Lower leg skin (tissue), 4 donors: Measurements from ENCODE around the gene GSTA5. TPM values are rescaled to one million over a fixed set of nuclear protein-coding genes. Genes with fewer than 3 reads are reported as not detected.
"Not testable (repeated sequence)": the region's sequence is repeated elsewhere in the genome, so short reads cannot be mapped to it uniquely, and the experiment has no call there.

Experiments used
- DNase-seq, 2 donors: peaks; one replicate each; pipeline ENCODE4 v3.0.0-alpha.2; 2019; ENCODE audit warnings: low spot score in 2 of 2
- H3K4me3 ChIP-seq: fragments of 200-600 bp; sonication (generic); 2 replicates; pipeline ENCODE4 v1.5.1; 2017; ENCODE audit warnings: mild to moderate bottlenecking, low read depth; ENCODE audit not compliant: poor library complexity, severe bottlenecking
- POLR2A ChIP-seq, 2 donors: fragments of 450-650 bp; IDR thresholded peaks; one replicate each; pipeline ENCODE4 v1.6.1; 2016 to 2017; ENCODE audit warnings: antibody characterized with exemption in 2 of 2, mild to moderate bottlenecking in 1 of 2, moderate library complexity in 1 of 2
- WGBS, 2 donors: methylation state at CpG; one replicate each; pipeline ENCODE4 v1.1.5; 2018; 5-methylcytosine and 5-hydroxymethylcytosine counted together
- intact Hi-C: fragments of 100-400 bp; cut with DNase I; formaldehyde crosslinking; loops from one replicate; pipeline ENCODE4 v1.15.0; 2023; ENCODE audit warnings: low total_unique reads
- total RNA-seq, 4 donors: library from RNA; depleted of rRNA; stranded (reverse); fragments of >200 nt; gene quantifications; one replicate each; pipeline ENCODE4 v1.1.0, GENCODE V29; 2016
- TF ChIP-seq, protein P1 (sequence below), 3 donors: fragments of 450-650 bp; IDR thresholded peaks; one replicate each; pipeline ENCODE4 v1.5.1; 2016; ENCODE audit warnings: antibody characterized with exemption in 3 of 3, mild to moderate bottlenecking in 3 of 3, moderate library complexity in 2 of 3

Gene GSTA5
- total RNA-seq, 4 donors from 2014 or later = not detected

DNA sequence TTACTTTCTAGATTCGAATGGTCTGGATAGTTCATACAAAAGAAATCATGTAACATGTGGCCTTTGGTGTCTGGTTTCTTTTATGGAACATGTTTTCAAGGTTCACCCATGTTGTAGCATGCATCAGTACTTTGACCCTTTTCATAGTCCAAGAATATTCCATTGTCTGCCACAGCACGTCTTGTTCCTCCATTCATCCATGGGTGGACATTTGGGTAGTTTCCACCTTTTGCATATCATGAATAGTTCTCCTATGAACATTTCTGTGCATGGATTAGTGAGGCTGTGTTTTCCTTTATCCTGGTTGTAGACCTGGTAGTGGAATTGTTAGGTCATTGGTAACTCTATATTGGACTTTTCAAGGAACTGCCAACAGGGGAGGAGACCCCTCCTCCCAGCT, 37.2 kb upstream of the GSTA5 start:
- intact Hi-C loops = no loop called here
- TF ChIP-seq POLR2A (IDR thresholded peaks at IDR 0.05) = no peak
- TF ChIP-seq, protein P1, sequence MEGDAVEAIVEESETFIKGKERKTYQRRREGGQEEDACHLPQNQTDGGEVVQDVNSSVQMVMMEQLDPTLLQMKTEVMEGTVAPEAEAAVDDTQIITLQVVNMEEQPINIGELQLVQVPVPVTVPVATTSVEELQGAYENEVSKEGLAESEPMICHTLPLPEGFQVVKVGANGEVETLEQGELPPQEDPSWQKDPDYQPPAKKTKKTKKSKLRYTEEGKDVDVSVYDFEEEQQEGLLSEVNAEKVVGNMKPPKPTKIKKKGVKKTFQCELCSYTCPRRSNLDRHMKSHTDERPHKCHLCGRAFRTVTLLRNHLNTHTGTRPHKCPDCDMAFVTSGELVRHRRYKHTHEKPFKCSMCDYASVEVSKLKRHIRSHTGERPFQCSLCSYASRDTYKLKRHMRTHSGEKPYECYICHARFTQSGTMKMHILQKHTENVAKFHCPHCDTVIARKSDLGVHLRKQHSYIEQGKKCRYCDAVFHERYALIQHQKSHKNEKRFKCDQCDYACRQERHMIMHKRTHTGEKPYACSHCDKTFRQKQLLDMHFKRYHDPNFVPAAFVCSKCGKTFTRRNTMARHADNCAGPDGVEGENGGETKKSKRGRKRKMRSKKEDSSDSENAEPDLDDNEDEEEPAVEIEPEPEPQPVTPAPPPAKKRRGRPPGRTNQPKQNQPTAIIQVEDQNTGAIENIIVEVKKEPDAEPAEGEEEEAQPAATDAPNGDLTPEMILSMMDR (IDR thresholded peaks at IDR 0.05) = no peak
- WGBS, 2 donors = 68 to 72% methylated on average over 2 of the region's 2 CpGs
- no peak for DNase-seq
- no peak overlapping the region for H3K4me3 ChIP-seq

DNA sequence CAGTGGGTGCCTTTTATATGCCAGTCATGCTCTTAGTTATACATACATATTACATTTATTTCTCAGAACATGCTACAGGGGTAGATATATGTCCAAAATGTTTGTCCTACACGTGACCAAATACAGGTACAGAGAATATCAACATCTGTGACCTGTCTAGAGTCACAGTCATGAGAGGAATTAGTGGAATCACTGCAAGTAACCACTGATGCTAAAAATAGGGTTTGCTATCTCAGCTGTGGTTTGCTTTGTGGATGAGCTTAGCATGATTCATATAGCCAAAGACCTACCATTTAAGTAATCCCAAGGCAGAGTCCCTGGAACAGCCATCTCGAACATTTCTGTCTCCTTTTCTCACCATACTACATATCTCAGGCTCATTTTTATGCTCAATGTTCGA, 36.6 kb upstream of the GSTA5 start:
- 74 to 79% methylated on average over 3 of the region's 3 CpGs for WGBS, 2 donors
- intact Hi-C loops = no loop called here
- DNase-seq = no peak
- TF ChIP-seq, protein P1 (IDR thresholded peaks at IDR 0.05) = no peak
- no peak overlapping the region for H3K4me3 ChIP-seq

DNA sequence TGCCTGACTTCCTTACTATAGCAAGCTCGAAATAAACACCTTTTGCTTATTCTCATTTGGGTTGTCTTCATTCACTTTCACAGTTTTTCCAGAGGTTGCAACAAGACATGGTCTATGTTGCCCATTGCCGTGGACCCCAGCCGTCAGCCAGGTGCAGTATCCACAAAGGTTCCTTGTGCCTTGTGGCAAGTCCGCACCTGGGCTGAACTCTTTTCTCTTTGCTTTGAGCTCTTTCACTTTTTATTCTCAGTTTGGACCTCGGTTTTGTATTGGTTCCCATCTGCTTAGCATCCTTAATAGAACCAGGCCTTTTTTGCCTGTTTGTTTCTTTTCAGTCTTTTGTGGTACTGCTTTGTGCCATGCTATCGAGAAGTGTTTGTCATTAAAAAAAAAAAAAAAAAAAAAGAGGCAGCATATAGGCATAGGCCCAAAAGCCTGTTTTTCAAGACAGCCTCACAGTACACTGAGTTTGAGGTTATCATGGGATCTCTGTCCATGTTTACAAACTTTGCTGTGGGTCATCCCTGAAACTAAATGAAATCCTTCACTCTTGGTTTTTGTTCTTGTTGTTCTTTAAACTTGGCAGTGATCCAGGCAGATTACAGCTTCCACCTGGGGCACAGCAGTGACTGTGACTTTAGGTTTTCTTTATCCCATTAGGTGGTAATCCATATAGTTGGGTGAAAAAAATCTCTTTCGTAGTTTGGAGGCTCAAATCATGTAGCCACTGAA, 35.6 kb upstream of the GSTA5 start:
- 84 to 91% methylated on average over 7 of the region's 7 CpGs for WGBS, 2 donors
- TF ChIP-seq POLR2A (IDR thresholded peaks at IDR 0.05) = no peak
- TF ChIP-seq, protein P1 (IDR thresholded peaks at IDR 0.05) = no peak
- no peak overlapping the region for H3K4me3 ChIP-seq
- intact Hi-C loops = no loop called here
- DNase-seq = no peak

DNA sequence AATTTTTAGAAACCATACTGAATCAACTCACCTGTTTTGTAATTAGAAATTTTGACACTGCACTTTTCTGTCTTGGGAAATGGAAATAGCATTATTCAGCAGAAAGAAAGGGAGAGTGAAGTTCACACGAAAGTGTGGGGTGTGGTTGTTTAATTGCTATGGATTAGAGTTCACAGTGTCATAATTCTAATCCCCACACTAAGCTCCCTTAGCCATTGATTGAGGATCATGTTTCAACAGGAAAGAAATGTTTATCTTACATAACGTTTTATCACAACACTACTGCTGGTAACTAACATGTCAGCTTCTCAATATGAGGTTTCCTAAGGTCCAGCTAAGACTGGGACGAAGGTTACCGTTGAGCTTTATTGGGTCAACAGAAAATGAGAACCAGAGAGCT, 31.4 kb upstream of the GSTA5 start:
- WGBS, 2 donors = 46 to 50% methylated on average over 4 of the region's 4 CpGs
- intact Hi-C loops = no loop called here

DNA sequence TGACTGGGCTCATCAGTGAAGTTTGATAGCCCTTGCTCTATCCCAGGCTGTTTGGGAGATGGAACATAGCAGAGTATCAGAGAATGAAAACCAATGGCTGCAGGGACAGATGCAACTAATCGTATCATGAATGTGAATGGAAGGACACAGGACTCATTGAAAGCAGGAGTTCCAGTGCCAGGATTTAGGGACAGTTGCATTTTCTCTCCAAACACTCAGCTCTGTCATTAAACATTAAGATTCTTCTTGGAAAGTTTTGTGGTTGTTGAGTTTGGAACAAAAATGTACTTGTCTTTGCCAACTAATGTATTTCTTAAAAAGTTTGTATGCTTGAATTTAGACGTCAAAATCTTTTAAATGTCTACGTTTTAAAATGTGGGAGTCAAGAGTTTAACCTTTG, 31.0 kb upstream of the GSTA5 start:
- H3K4me3 ChIP-seq = no peak overlapping the region
- WGBS, 2 donors = 65% methylated on average over 3 of the region's 3 CpGs
- TF ChIP-seq, protein P1 (IDR thresholded peaks at IDR 0.05) = no peak
- no peak for TF ChIP-seq POLR2A (IDR thresholded peaks at IDR 0.05)
- DNase-seq = no peak
- intact Hi-C loops = no loop called here

More for the DNA sequence above, 31.4 kb upstream of the GSTA5 start:
- DNase-seq = no peak
- H3K4me3 ChIP-seq = no peak overlapping the region
- TF ChIP-seq POLR2A (IDR thresholded peaks at IDR 0.05) = no peak
- TF ChIP-seq, protein P1 (IDR thresholded peaks at IDR 0.05) = no peak

DNA sequence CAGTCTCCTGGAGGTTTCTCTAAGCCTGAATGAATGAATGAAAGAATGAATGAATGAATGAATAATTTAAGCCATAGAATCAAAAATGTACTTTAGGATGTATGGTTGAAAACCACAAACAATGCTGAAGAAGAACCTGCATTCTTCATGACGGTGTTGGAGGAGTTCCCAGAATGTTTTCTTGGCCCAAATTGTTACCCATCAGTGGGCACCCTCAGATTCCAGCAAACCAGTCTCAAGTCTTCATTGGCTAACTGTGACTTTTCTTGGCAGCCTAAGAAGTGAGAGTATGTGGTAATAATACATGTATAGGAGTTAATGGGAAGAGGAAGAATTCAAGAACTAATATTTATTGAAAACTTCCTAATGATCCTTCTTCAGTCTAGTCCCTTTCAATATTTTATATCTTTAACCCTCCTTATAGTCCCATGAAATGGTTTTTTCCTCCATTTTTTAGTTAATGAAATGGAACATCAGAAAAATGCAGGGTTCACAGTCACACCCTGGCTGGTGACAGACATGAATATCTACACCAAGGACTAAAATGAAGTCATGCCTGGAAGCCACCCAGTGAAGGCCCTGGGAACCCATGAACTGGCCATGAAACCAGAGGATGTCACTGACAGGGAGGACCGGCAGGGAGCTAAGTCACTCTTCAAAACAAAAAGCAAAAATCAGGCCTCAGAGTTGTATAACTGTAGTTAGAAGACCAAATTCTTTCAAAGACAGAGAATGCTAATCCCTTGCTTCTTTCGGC, 29.9 kb upstream of the GSTA5 start:
- WGBS, 2 donors = 75 to 78% methylated on average over 3 of the region's 3 CpGs
- DNase-seq, intact Hi-C loops, H3K4me3 ChIP-seq: not testable (repeated sequence)

DNA sequence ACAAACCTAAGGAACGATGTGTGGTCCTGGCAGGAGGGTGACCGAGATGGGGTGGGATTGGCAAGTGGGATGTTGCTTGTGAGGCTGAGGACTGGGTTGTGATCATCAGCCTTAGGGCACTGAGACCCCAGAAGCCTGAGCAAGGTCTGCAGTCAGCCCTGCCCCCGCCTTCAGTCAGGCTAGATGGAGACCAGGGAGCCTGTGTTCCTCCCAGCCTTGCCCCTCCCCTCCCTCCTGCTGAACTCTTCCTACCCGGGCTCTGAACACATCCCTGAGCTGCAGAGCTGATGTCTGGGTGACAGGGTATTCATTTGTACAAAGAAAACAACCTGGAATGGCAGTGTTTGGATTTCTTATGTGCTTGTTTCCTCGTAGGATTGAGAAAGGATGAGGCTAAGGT, 28.3 kb upstream of the GSTA5 start:
- H3K4me3 ChIP-seq, intact Hi-C loops, DNase-seq: not testable (repeated sequence)
- WGBS, 2 donors = 64 to 70% methylated on average over 5 of the region's 5 CpGs
